AML-193 (cell line): ENCODE measurements around the gene RUSC1.
"Not testable (repeated sequence)": the region's sequence is repeated elsewhere in the genome, so short reads cannot be mapped to it uniquely, and the experiment has no call there.

Experiments used
- DNase-seq, 2 experiments: peaks; one replicate each; lab custom pipeline; 2025; lab: John Stamatoyannopoulos, UW

Gene RUSC1, protein sequence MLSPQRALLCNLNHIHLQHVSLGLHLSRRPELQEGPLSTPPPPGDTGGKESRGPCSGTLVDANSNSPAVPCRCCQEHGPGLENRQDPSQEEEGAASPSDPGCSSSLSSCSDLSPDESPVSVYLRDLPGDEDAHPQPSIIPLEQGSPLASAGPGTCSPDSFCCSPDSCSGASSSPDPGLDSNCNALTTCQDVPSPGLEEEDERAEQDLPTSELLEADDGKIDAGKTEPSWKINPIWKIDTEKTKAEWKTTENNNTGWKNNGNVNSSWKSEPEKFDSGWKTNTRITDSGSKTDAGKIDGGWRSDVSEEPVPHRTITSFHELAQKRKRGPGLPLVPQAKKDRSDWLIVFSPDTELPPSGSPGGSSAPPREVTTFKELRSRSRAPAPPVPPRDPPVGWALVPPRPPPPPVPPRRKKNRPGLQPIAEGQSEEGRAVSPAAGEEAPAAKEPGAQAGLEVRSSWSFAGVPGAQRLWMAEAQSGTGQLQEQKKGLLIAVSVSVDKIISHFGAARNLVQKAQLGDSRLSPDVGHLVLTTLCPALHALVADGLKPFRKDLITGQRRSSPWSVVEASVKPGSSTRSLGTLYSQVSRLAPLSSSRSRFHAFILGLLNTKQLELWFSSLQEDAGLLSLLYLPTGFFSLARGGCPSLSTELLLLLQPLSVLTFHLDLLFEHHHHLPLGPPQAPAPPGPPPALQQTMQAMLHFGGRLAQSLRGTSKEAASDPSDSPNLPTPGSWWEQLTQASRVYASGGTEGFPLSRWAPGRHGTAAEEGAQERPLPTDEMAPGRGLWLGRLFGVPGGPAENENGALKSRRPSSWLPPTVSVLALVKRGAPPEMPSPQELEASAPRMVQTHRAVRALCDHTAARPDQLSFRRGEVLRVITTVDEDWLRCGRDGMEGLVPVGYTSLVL

DNA sequence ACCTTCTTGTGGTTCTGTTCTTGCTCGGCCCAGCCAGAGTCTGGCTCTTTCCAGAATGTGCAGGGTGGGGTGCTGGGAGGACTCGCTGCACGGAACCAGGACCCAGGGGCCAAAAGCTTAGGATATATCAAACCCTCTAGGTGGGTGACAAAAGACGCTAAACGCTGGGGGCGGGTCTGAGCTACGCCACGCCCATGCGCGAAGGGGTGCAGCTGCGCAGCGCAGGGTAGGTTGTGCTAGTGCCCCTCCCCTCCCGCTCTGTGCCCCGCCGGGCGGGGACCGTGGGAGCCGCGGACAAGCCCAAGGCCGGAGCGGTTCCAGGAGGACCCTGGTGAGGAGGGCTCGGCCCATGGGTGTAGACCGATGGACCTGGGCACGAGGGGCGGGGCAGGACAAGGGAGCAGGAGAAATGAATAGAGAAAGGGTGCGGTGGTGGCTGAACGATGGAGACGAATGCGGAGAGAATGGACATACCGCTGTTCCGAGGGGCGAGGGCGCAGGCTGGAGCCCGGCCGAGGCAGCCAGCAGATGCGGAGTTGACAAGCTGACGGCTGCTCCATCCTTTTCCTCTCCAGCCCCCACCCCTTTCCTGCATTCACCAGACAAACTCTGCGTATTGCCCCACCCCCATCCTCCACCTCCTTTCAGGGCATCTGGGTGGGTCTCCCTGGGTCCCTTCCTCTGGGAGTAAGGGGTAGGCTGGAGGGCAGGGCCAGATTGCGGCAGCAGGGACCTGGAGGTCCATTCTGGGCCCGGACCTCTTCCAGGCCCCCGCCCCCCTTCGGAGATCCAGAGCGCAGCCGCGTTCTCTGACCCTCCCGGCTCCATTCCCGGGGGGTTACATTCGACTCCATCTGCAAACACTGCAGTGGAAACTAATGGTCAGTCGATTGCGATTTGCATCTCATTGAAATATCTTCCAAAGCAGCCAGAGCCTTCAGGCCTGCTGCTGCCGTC, at the start of gene RUSC1:
TSS of gene RUSC1 (plus strand) at position 234 of the 957 bp plus-strand sequence. CDS start 880 bp downstream, outside the sequence.
- DNase-seq, result no peak

DNA sequence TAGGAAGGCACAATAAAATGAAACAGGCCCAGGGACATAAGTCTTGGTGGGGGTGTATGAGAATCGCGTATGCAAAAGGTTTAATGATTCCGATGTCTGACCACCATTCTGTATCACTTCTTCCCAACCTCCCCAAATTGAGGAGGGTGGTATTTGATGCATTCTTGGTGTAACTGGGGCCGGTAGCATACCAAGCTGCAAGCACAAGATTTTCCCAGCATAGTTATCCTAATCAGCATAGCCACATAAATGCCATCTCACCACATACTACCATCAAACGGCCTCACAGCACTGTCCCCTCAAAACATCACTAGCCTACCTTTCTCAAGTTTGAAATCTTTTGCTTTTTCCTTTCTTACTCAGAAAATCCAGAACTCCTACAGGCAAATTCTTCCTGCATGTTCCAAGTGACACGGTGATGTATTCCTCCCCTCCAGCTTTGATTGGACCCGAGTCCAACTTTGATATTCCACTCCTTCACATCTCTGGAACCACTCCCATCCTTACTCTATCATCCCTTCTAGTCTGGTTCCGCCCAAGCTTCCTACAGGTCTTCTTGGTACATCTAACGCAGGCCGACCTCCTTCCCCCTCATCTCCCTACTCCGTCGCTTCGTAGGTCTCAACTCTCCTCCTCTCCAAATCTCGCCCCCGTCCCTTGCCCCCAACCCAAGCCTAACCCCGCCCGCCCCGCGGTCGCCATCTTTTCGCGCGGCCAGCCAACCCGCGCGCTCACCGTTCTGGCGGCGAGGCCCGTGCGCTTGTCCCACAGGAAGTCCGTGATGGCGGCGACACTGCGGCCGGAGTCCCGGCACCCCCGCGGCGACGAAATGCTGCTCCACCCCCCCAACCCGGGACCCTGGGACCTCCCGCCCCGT, 48.0 kb upstream of the RUSC1 start:
- no peak for DNase-seq

DNA sequence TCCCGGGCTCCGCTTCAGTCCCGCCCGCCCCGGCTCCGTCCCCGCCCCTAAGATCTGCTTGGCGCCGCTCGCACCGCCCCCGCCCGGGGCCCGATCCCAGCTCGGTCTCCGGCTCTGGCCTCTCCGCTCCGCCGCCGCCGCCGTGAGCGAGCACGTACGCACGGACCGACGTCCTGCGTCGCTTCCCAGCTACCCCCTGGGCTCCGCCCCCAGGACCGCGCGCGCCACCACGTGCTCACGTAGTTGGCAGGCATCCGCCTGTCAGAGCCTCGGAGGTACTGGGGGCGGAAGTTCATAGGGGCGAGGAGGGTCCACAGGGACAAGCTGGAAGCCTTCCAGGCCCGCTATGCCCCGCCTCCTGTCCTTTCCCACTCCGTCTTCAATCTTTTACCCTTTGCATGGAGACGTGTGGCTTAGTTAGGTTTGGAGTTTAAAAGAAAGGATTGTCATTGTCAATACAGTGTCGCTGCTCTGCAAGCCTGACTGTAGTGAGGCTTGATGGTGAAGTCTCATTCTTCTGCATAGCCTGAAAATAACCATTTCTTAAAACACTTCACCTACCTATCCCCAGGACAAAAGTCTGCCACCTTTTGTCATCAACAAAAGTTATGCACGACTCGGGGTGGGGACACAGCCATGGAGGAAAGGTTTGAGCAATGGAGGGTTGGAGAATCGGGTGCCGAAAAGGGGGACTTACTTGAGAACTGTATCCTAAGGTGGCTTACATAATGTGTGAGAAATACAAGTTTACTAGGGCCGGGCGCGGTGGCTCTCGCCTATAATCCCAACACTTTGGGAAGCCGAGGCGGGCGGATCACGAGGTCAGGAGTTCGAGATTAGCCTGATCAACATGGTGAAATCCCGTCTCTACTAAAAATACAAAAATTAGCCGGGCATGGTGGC, 47.1 kb upstream of the RUSC1 start, which contains the start of gene CLK2:
TSS of gene CLK2 (minus strand) at position 162 of the 903 bp plus-strand sequence. CDS start 2,527 bp downstream, outside the sequence.
- DNase-seq, result peak; percentile 87 to 89

DNA sequence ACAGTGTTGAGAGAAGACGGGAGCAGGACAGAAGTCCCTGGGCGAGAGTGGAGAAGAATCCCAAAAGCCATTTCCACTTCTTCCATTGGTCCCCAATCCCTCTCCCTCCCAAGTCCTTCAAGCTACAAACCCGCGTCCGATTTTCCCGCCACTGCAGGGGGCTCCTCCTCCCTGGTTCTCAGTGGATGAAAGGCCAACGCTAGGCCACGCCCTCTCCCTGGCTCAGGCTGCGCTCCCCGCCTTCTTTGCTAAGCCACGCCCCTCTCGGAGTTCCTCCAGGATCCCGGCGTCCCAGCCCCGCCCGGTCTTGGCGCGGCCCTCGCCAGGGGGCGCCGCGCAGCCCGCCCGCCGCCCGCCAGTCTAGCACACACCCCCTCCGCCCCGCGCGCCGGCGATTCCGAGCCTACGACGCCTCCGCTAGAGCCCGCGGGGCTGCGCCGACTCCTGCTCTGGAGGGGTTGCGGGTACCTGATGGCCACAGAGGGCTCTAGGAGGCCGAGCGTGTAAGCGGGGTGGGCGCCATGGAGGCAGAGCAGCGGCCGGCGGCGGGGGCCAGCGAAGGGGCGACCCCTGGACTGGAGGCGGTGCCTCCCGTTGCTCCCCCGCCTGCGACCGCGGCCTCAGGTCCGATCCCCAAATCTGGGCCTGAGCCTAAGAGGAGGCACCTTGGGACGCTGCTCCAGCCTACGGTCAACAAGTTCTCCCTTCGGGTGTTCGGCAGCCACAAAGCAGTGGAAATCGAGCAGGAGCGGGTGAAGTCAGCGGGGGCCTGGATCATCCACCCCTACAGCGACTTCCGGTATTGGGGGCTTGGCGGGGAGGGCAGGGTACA, 43.4 kb upstream of the RUSC1 start, which contains the start of gene HCN3:
TSS of gene HCN3 (plus strand) at position 394 of the 832 bp plus-strand sequence. CDS start at position 522, 128 bp downstream.
- peak; percentile 88 to 94 for DNase-seq

DNA sequence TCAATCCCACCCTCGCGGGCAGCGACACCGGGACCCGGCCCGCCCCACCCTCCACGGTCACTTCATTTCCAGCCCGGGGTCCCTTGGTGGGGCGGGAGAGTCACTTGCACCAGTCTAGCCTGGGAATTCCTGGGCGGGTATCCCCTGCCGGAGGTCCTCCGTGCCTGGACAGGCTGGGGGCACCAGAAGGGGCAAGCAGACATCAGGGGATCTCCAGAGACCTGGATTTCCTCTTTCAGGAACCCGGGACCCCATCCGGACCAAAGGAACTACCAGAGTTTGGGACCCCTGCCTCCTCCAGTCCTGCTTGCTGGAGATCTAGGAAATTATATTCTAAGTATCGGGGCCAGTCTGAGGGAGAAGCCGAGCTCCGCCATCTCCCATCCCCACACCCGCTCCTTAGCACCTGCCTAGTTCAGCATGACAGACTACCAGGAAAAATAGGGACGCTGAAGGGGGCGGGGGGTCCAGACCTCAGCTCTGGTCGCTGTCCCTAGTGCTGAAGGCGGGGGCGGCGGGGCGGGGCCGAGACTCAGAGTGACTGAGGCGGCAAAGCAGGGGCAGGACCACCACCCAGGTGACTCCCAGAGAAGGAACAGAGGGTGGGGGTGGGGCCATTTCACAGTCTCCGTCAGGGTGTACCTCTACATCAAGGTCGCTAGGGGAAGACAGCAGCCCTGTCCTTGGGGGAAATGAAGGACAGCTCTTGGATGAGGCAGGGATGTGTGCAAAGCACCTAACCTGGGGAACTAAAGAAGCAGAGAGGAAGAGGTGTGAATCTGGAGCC, 42.6 kb upstream of the RUSC1 start:
- peak; percentile 25 to 30 for DNase-seq

DNA sequence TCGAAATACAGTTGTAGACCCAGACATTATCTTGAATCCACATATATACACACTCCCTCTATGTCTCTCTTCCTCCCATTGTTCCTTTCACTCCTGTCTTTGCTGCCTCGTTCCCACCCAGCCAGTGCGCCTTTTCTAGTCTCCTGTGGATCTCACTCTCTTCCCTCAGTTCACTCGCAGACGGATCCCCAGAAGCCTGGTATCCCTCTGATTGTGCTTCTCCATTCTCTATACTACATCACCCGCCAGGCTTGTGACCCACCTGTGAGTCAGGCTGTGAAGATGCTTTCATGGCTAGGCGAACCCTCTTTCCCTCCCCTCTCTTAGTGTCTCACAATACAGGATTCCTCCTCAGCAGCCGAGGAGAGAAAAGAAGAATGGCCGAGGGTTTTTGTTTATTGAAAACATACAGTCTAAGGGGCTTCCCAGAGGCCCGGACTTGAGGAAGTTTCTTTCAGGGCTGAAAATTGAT, 42.0 kb upstream of the RUSC1 start:
- no peak for DNase-seq

DNA sequence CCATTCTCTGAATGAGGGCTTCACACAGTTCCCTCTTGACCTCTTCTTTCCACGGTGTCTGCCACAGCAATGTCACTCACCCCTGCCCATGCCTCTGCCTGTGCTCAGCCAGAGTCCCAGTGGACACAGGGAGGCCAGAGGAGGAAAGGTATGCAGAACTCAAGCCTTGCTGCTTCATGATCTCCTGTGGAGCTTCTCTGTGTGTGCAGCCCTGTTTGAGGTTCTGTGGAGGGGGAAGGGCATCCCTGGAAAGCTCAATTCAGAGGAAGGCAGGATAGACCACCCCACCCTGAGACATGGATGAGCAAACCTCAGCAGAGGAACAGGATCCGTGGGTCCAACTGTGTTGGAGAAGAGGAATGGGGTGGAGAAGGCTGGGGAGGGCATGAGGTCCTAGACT, 41.4 kb upstream of the RUSC1 start:
- DNase-seq, result no peak

DNA sequence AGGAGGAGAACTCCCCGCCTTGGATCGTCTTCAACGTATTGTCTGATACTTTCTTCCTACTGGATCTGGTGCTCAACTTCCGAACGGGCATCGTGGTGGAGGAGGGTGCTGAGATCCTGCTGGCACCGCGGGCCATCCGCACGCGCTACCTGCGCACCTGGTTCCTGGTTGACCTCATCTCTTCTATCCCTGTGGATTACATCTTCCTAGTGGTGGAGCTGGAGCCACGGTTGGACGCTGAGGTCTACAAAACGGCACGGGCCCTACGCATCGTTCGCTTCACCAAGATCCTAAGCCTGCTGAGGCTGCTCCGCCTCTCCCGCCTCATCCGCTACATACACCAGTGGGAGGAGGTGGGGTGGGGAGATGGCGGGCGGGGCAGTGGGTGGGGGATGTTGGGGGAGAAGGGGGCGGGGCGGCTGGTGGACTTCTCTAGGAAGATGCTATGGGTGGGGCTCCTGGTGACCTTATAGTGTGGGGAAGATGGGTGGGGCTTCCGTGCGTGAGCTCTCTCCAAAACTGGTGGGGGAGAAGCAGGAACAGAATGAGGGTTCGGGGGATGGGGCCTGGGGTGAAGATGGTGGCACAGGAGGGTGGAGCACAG, 38.1 kb upstream of the RUSC1 start:
- no peak for DNase-seq

DNA sequence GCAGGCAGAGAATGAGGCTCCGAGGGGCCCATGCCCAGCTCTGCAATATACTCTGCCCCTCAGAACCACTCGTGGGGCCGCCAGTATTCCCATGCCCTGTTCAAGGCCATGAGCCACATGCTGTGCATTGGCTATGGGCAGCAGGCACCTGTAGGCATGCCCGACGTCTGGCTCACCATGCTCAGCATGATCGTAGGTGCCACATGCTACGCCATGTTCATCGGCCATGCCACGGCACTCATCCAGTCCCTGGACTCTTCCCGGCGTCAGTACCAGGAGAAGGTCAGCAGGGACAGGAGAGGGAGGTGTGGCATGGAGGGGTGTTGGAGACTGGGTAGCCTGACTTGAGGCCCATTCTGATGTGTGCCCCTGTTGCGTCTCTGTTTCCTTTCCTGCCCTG, 36.2 kb upstream of the RUSC1 start:
- no peak for DNase-seq

DNA sequence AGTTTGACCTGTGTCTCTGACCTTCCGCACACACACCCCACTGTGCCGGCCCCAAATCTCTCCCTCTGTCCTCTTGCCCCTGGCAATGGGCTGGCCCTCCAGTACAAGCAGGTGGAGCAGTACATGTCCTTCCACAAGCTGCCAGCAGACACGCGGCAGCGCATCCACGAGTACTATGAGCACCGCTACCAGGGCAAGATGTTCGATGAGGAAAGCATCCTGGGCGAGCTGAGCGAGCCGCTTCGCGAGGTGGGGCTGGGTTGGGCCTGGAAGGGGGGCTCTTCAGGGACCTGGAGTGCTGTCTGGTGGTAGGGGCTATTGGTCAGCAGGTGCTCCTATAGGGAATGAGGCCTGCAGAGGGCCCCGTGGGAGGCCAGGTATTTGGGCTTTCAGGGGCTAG, 35.6 kb upstream of the RUSC1 start:
- no peak for DNase-seq

DNA sequence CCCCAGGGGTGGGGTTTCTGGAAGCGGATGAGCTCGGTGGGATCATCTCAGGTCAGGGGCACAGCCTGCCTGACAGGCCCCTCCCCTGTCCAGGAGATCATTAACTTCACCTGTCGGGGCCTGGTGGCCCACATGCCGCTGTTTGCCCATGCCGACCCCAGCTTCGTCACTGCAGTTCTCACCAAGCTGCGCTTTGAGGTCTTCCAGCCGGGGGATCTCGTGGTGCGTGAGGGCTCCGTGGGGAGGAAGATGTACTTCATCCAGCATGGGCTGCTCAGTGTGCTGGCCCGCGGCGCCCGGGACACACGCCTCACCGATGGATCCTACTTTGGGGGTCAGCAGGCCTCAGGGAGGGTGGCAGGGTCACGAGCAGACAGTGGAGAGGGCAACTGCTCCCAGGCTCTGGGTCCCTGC, 35.1 kb upstream of the RUSC1 start:
- DNase-seq, result no peak

DNA sequence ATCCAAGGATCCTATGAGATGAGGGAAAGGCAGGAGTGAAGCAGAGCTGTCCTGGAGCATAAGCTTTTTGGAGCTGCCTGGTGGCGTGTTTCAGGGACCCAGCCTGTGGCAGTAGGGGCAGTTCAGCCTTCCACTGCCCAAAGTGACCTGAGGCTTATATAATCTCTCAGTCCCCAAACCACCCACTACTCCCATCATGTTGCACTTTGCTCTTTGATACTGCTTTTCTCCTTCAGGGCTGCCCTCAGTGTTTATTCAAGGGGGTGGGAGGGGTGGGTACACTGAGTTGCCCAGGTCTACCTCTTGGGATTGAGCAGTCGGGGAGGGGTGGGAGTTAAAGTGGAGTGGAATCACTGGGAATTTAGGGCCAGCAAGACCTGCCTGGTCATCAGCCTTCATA, 34.1 kb upstream of the RUSC1 start:
- no peak for DNase-seq

DNA sequence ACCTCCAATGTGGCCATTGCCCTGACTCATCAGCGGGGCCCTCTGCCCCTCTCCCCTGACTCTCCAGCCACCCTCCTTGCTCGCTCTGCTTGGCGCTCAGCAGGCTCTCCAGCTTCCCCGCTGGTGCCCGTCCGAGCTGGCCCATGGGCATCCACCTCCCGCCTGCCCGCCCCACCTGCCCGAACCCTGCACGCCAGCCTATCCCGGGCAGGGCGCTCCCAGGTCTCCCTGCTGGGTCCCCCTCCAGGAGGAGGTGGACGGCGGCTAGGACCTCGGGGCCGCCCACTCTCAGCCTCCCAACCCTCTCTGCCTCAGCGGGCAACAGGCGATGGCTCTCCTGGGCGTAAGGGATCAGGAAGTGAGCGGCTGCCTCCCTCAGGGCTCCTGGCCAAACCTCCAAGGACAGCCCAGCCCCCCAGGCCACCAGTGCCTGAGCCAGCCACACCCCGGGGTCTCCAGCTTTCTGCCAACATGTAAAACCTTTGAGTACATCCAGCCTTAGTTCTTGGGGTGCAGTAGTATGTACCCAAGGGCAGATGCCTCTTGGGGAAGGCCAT, 32.6 kb upstream of the RUSC1 start:
- no peak for DNase-seq

DNA sequence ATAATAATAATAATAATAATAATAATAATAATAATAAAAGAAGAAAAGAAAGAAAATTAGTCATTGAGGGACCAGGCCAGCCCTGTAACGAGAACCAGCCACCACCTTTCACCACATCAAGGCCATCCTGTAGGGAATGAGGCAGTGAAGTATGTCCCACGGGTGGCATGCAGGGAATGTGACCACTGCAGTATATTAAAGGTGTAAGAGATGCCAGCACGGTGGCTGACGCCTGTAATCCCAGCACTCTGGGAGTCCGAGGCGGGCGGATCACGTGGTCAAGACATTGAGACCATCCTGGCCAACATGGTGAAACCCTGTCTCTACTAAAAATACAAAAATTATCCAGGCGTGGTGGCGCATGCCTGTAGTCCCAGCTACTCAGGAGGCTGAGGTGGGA, 29.7 kb upstream of the RUSC1 start:
- not testable (repeated sequence) for DNase-seq

DNA sequence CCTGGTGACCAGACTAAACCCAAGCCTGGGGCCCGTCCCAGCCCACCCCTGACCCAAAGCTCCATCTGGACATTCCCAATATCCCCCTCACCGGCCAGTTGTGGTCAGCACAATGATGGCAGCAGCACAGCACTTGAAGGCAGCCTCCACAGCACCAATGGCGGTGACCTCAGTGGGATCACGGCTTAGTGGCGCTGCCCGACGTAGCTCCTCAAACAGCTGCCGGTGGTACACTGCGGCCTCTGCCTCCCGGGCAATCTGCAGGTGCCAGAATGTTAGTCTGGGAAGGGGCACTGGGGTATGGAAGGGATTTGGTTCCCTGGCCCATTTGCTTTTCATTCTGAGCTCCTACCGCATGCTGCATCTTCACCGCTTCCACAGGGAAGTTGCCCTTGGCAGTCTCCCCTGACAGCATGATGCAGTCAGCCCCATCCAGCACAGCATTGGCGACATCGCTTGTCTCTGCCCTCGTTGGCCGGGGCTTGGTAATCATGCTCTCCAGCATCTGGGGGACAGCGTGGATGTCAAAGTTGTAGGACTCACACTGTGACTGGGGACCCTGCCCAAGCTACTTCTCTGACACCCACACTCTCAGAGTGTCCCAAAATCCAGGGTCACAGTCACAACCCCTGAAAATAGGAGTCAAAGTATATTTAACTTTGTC, 27.5 kb upstream of the RUSC1 start:
- no peak for DNase-seq

DNA sequence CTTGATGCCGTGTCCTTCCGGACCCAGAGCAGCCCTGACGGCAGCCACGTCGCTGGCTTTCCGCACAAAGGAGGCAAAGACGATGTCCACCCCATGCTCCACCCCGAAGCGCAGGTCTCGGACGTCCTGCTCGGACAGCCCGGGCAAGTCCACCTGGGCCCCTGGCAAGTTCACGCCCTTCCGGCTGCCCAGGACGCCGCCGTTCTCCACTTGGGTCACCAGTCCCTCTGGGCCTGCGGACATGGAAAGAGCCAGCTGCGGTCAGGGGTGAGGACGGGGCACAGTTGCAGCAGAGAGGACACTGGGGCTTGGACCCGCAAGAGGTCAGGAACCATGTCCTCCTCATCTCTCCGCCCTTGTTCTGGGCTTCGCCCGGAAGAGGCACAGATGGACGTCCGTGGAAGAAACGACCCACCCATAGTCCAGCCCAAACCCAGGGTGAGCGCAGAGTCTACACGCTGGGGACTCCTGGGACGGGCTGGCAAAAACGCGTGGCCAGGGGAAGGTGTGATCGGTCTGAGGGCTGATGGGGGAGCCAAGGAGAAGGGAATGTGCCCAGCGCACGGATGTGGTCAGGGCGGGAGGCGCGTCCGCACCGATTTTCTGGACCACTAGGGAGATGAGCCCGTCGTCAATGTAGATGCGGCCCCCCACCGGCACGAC, 26.0 kb upstream of the RUSC1 start:
- no peak for DNase-seq
